GM18519 (cell line): ENCODE results near the gene AGK.
A peak's percentile ranks its signal among the peaks of the same experiment; 100 is the strongest.

ENCODE experiments used
- ATAC-seq: cut with Tn5 transposase; IDR thresholded peaks from one replicate; pipeline ENCODE4 v1.9.1; 2021; ENCODE audit warnings: mild to moderate bottlenecking, moderate library complexity; ENCODE audit not compliant: unreplicated experiment, low FRiP score

The AGK gene

GRCh38 chr7:141700296-141700847 is 149.2 kb downstream of the AGK start:
- ATAC-seq, result no peak

- no peak for ATAC-seq
These were observed 149.7 kb downstream of the AGK start for GRCh38 chr7:141700848-141701371.

- peak; percentile 48 for ATAC-seq
These were observed 150.4 kb downstream of the AGK start for GRCh38 chr7:141701489-141702046.

- ATAC-seq, result peak; percentile 63
These were observed 150.9 kb downstream of the AGK start, which contains the start of gene DENND11 for GRCh38 chr7:141702047-141702567. TSS of gene DENND11 (minus strand) at chr7:141702166. CDS start at chr7:141702153, 13 bp downstream.

GRCh38 chr7:141702892-141703291 is 151.7 kb downstream of the AGK start:
- no peak for ATAC-seq

- ATAC-seq, result no peak
These were observed 152.9 kb downstream of the AGK start for GRCh38 chr7:141704112-141704511.

GRCh38 chr7:141704741-141705140 is 153.5 kb downstream of the AGK start:
- no peak for ATAC-seq
